HEK293 (cell line): ENCODE results near the gene TBCE.

Experiments used
- CTCF ChIP-seq: fragments of 450-650 bp; formaldehyde crosslinking; IDR thresholded peaks from 2 replicates; pipeline ENCODE4 v1.5.1; 2016; ENCODE audit warnings: missing biosample characterization, missing genetic modification characterization
- ZFP37 ChIP-seq: fragments of 450-650 bp; formaldehyde crosslinking; IDR thresholded peaks from 2 replicates; pipeline ENCODE4 v1.5.1; 2016; ENCODE audit warnings: missing biosample characterization, missing genetic modification characterization
- ZNF140 ChIP-seq: fragments of 450-650 bp; formaldehyde crosslinking; IDR thresholded peaks from 2 replicates; pipeline ENCODE4 v1.5.1; 2016; ENCODE audit warnings: missing biosample characterization, missing genetic modification characterization
- ZNF48 ChIP-seq: fragments of 450-650 bp; formaldehyde crosslinking; IDR thresholded peaks from 2 replicates; pipeline ENCODE4 v1.5.1; 2016; ENCODE audit warnings: missing biosample characterization, missing genetic modification characterization

GRCh38 chr1:235327559-235328270 lies 39.5 kb upstream of the TBCE start, which contains the start of gene ARID4B:
- no peak for TF ChIP-seq ZNF48 (tag by site-specific recombination)
- TF ChIP-seq CTCF = peak; percentile 46; the same call in 1 of the 2 replicates
- TF ChIP-seq ZFP37 (tag by site-specific recombination) = peak; percentile 98
- TF ChIP-seq ZNF140 (tag by site-specific recombination) = no peak
